HG03097 (cell line): ENCODE results near the gene INTS12.
A peak's percentile ranks its signal among the peaks of the same experiment; 100 is the strongest.
"Not testable (repeated sequence)": the region's sequence is repeated elsewhere in the genome, so short reads cannot be mapped to it uniquely, and the experiment has no call there.

Experiments
- ATAC-seq: cut with Tn5 transposase; IDR thresholded peaks from one replicate; pipeline ENCODE4 v1.9.1; 2021; ENCODE audit not compliant: unreplicated experiment, low FRiP score

The INTS12 gene, protein sequence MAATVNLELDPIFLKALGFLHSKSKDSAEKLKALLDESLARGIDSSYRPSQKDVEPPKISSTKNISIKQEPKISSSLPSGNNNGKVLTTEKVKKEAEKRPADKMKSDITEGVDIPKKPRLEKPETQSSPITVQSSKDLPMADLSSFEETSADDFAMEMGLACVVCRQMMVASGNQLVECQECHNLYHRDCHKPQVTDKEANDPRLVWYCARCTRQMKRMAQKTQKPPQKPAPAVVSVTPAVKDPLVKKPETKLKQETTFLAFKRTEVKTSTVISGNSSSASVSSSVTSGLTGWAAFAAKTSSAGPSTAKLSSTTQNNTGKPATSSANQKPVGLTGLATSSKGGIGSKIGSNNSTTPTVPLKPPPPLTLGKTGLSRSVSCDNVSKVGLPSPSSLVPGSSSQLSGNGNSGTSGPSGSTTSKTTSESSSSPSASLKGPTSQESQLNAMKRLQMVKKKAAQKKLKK

DNA sequence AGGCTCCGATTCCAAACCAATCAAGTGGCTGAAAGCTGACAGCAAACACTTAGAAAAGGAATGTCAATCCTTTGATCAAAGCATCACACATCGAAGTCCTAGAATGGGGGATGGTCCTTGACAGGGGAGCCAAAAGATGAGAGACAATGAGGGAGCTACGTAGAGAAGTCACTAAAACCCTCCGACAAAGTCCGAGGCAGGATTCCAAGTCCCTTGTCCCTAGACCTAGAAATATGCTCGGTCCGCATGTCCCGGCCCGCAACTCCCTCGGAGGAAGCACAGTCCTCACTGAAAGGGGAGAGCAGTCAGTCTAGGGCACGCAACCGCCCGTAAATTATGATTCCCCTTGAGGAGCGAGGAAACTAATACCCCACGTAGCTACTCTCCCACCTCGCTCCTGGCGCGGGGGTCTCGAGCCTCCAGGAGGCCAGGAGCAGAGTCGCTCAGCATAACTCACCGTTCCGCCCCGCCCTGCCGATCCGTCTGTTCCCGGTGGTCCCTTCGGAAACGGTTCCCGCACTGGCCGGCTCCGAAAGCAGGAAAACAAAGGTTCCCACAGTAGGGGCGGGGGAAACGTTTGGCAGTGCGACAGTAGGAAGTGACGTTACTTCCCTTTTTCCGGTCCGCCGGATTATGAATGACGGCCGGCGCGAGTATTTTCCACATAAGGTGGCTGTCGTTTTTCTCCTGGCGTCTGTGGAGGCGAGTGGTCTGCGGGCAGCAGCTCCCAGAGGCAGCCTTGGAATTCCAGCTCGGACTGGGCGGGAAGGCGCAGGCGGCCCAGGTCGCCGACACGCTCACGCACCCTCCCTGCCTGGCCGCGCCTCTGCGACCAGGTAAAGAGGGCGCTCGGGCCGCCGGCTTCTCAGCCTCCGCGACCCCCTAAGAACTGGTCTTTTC is at the start of gene INTS12, which contains the start of gene GSTCD:
Gene INTS12, minus strand, starts transcription at position 509 of the 900 bp plus-strand sequence. CDS start 8,684 bp downstream, outside the sequence.
Gene GSTCD, plus strand, starts transcription at position 604 of the 900 bp plus-strand sequence. CDS start 8,830 bp downstream, outside the sequence.
- peak; percentile 78 for ATAC-seq

DNA sequence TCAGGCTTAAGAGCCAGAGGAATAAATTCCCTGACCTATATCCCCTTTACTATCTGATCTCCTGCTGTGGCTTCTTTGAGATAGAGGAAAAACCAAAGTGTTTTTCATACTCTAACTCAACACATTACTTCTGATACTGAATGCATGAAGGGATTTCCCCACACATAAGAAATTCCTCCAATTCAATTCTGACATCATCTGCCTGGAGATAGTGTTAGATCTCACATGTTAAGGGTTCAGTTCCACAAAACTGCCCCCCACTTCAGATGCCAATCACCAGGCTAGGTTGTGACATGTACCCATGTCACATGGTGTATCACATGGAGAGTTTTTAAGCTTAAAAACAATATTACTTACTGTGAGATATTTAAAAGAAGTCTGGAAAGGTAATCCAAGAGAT is 46.9 kb upstream of the INTS12 start:
- no peak for ATAC-seq

DNA sequence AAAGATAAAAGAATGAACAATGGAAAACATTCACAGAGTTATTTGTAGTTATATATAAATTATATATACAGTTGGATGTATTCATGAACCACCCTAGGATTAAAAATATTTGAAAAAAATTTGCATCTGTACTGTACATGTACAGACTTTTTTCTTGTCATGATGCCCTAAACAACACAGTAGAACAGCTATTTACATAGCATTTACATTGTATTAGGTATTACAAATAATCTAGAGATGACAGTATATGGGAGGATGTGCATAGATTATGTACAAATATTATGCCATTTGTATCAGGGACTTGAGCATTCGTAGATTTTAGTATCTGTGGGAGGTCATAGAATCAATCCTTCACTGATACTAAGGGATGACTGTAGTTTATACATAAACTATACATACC is 44.9 kb upstream of the INTS12 start:
- ATAC-seq, result no peak

GRCh38 chr4:105751718-105752299 is 43.3 kb upstream of the INTS12 start:
- no peak for ATAC-seq

DNA sequence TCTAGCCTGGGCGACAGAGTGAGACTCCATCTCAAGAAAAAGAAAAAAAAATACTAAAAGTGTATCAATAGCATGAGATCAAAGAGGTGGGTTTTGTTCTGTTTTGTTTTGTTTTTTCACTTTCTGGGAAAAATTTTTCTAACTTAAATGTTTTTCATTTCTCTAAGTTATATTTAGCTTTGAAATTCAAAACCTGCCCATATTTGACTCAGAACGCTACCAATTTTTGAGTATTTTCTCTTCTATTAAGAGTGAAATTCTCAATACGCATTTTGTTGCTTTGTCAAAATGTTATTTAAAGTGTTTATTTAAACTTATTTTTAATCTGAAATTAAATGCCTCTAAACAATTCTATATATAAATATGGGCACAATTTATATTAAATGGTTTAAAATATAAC is 39.7 kb upstream of the INTS12 start:
- ATAC-seq, result no peak

DNA sequence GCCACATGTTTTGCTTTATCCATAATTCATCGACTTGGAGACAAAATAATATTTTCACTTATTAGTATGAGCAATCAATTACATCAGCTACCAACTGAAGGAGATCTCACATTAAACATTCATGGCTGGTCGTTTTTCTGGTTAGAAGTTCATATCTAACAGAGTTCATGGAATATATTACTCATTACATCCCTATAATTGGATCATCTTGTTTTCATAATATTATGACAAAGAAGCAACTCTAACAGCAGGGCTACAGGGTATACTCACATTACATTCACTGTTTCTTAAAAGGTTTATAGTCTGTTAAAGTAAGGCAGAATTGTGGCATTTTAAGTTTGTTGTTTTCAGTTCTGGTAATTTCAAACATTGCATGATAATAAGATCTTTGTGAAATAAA is 33.1 kb upstream of the INTS12 start:
- no peak for ATAC-seq

DNA sequence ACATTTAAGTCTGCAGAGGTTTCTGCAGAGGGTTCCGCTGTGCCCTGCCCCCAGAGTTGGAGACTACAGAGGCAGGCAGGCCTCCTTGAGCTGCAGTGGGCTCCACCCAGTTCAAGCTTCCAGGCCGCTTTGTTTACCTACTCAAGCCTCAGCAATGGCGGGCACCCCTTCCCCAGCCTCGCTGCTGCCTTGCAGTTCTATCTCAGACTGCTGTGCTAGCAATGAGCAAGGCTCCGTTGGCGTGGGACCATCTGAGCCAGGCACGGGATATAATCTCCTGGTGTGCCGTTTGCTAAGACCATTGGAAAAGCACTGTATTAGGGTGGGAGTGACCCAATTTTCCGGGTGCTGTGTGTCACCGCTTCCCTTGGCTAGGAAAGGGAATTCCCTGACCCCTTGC is 26.7 kb upstream of the INTS12 start:
- not testable (repeated sequence) for ATAC-seq

- ATAC-seq, result not testable (repeated sequence)
Measured at GRCh38 chr4:105729895-105730294, 21.4 kb upstream of the INTS12 start.

GRCh38 chr4:105725623-105726022 is 17.1 kb upstream of the INTS12 start:
- no peak for ATAC-seq

DNA sequence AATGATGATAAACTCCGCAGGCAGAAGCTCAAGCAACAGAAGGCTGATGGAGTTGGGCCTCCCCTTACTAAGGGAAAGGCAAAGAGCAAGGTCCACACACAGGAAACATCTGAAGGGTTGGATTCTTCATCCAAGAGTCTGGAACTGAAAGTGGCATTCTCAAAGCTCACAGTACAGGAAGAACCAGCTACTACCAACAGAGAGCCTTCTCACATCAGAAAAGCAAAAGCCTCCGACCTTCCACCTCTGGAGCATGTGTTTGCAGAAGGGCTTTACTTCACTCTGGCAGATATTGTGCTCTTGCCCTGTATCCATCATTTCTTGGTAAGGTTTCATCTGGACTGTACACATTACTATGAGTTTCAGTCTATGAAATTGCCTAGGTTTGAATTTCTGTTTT is 10.7 kb upstream of the INTS12 start:
- no peak for ATAC-seq

GRCh38 chr4:105715692-105716278 is 7.3 kb upstream of the INTS12 start:
- ATAC-seq, result no peak

- ATAC-seq, result no peak
Measured at GRCh38 chr4:105714932-105715331, 6.4 kb upstream of the INTS12 start.

GRCh38 chr4:105714071-105714521 is 5.6 kb upstream of the INTS12 start:
- ATAC-seq, result peak; percentile 32

DNA sequence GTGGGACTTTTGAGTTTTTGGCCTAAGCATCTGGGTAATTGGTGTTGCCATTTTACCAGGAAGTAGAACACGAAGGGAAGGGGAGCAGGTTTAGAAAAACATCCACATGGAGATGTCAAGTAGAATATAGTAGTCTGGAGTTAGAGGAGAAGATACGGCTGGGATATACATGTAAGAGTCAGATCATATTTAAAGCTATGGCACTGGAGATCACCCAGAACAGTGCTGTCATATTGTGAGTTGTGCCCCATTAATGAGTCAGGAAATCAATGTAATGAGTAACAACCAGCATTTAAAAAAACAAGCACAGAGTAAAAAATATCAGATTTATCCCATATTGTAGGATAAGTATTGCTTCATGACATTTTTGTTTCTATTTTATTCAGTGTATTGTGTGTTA is 4.3 kb upstream of the INTS12 start:
- no peak for ATAC-seq

DNA sequence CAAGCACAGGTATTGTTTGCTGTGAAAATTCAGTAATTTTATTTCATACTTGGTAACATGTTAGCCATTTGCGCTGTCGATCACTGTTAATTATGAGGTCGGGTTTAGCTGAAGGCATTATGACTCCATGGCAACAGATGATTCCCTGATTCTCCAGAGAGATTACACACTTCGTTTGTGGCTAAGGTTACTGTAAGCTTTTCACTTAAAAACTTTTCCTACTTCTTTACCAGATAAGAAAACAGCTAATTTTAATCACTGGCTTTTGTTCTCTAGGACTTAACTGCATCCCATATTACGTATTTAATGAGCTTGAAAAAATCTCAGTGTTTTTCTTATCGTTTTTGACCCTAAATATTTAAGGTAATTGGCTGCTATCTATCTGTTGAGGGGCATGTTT is 2.2 kb upstream of the INTS12 start:
- no peak for ATAC-seq

DNA sequence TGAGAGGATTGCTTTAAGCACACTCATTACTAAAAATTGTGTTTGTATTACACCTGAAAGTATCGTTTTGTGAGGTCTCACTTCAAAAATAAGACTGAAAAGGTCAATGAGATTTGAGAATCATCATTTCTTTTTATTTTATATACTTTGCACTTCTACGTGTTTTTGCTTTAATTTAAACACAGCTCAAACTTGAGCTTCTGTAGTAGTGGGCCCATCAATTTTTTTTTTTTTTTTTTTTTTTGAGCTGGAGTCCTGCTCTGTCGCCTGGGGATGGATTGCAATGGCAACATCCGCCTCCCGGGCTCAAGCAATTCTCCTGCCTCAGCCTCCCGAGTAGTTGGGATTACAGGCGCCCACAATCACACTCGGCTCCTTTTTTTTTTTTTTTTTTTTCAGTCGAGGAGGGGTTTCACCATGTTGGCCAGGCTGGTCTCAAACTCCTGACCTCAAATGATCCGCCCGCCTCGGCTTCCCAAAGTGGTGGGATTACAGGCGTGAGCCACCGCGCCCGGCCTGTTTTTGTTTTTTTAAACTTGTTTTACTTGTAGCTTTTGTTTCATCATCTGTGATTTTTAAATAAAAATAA is 1.6 kb upstream of the INTS12 start:
- ATAC-seq, result no peak

GRCh38 chr4:105709081-105709450 is 577 bp upstream of the INTS12 start:
- ATAC-seq, result peak; percentile 33

DNA sequence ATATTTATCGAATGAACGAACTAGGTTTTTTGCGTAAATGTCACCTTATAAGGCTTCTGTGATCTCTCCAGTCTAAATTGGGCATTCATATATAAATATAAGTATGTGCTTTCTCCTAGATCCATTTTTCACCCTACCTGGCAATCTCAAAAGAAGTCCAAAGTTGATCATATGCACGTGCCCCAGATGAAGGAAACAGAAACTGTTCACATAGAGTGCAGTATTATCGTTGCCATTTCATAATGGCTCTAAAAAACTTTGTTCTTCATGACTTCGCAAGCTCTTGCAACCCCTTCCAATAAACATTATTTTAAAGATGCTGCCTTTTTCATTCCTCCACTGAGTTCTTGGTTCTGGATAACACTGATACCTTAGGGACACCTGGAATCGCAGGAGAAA is 708 bp downstream of the INTS12 start:
- no peak for ATAC-seq

DNA sequence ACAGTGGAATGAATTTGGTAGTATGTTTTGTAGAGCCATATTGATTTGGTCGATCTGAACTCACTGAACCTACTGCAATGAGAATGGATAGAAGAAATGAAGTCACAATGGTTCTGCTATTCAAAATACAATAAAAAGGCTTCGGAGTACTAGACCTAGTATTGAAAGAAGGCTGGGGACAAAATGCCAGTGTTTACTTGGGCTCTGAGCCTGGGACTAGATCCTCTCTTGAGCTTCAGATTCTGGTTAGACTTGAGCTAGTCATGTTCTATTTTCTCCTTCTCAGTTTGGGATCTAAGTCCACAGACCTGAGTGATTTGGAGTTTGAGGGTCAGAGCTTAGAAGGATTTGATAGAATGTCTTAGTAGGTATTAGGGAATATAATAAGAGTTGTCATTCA is 9.9 kb downstream of the INTS12 start:
- no peak for ATAC-seq

DNA sequence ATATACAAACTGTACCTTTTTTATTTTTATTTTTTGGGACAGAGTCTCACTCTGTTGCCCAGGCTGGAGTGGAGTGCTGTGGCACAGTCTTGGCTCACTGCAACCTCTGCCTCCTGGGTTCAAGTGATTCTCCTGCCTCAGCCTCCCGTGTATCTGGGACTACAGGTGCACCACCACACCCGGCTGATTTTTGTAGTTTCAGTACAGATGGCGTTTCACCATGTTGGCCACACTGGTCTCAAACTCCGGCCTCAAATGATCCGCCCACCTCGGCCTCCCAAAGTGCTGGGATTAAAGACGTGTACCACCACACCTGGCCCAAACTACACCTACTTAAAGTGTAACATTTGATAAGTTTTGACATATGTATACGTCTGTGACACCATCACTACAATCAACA is 12.7 kb downstream of the INTS12 start:
- not testable (repeated sequence) for ATAC-seq
